Keratinocyte (primary cell): ENCODE results near the gene FREM1. TPM values are rescaled to one million over a fixed set of nuclear protein-coding genes. Genes with fewer than 3 reads are reported as not detected.

Experiments
- DNase-seq: peaks from one replicate; pipeline ENCODE4 v3.0.0-alpha.2; 2011; ENCODE audit warnings: low read depth, missing footprints, low spot score
- FAIRE-seq: peaks from 2 replicates; lab custom pipeline; 2011; peaks lifted over from hg19 to GRCh38; lab: Jason Lieb, UNC
- H2AFZ ChIP-seq: 2 replicates; pipeline ENCODE4 v1.6.0; 2012; ENCODE audit warnings: low read length, control low read depth, inconsistent platforms; ENCODE audit not compliant: control insufficient read depth
- H3K27ac ChIP-seq: 2 replicates; pipeline ENCODE4 v1.5.1; 2011; ENCODE audit warnings: low read length; ENCODE audit not compliant: control insufficient read depth, insufficient read depth
- H3K27me3 ChIP-seq: 3 replicates; pipeline ENCODE4 v1.6.0; 2011; ENCODE audit warnings: low read length; ENCODE audit not compliant: control insufficient read depth, insufficient read depth; ENCODE audit errors: extremely low read depth
- H3K36me3 ChIP-seq, 2 experiments: 2 replicates in 1 of 2; 3 replicates in 1 of 2; pipeline ENCODE4 v1.5.1; 2011; ENCODE audit warnings: low read length in 2 of 2, mild to moderate bottlenecking in 1 of 2; ENCODE audit not compliant: control insufficient read depth in 2 of 2, insufficient read depth in 2 of 2; ENCODE audit errors: extremely low read depth in 1 of 2
- H3K4me1 ChIP-seq: 3 replicates; pipeline ENCODE4 v1.5.1; 2011; ENCODE audit warnings: low read length; ENCODE audit not compliant: control insufficient read depth, insufficient read depth; ENCODE audit errors: extremely low read depth
- H3K4me2 ChIP-seq: 3 replicates; pipeline ENCODE4 v1.6.0; 2011; ENCODE audit warnings: low read depth, low read length; ENCODE audit not compliant: control insufficient read depth, insufficient read depth; ENCODE audit errors: extremely low read depth
- H3K4me3 ChIP-seq, 3 experiments: fragments of 200-600 bp in 1 of 3; sonication (generic) in 1 of 3; 2 replicates in 2 of 3; 3 replicates in 1 of 3; pipeline ENCODE4 v1.5.1; 2011 to 2016; ENCODE audit warnings: low read length in 3 of 3, mild to moderate bottlenecking in 3 of 3, control low read depth in 2 of 3, inconsistent platforms in 1 of 3, low read depth in 1 of 3, mixed read lengths in 1 of 3, mixed run types in 1 of 3, moderate library complexity in 1 of 3; ENCODE audit not compliant: control insufficient read depth in 2 of 3, insufficient read depth in 2 of 3; ENCODE audit errors: extremely low read depth in 1 of 3
- H3K79me2 ChIP-seq: 2 replicates; pipeline ENCODE4 v1.6.0; 2012; ENCODE audit warnings: low read length; ENCODE audit not compliant: control insufficient read depth, insufficient read depth
- H3K9ac ChIP-seq: 3 replicates; pipeline ENCODE4 v1.6.0; 2011; ENCODE audit warnings: low read length; ENCODE audit not compliant: control insufficient read depth, insufficient read depth; ENCODE audit errors: extremely low read depth
- H3K9me1 ChIP-seq: 3 replicates; pipeline ENCODE4 v1.6.0; 2011; ENCODE audit warnings: low read length; ENCODE audit not compliant: control insufficient read depth, insufficient read depth; ENCODE audit errors: extremely low read depth
- H3K9me3 ChIP-seq: 2 replicates; pipeline ENCODE4 v1.5.1; 2012; ENCODE audit warnings: low read depth, low read length; ENCODE audit not compliant: control insufficient read depth
- H4K20me1 ChIP-seq: 3 replicates; pipeline ENCODE4 v1.6.0; 2011; ENCODE audit warnings: low read length; ENCODE audit not compliant: control insufficient read depth, insufficient read depth; ENCODE audit errors: extremely low read depth
- EZH2 ChIP-seq: IDR thresholded peaks from one replicate; pipeline ENCODE4 v1.6.1; 2012; ENCODE audit warnings: inconsistent platforms, mild to moderate bottlenecking, low read length, moderate library complexity
- dilution Hi-C: fragments of 300-500 bp; cut with MboI; formaldehyde crosslinking; loops from one replicate; pipeline ENCODE4 v1.7.0; 2020; ENCODE audit warnings: low sequenced_read_pairs; ENCODE audit not compliant: extremely low pct_ligation_motif_present
- polyA plus RNA-seq, 5 experiments: library from polyadenylated mRNA; depleted of rRNA in 3 of 5; stranded (reverse) in 3 of 5; stranded (forward) in 1 of 5; unstranded in 1 of 5; fragments of >200 nt; gene quantifications; 1 replicate in 1 of 5; 2 replicates in 3 of 5; 3 replicates in 1 of 5; pipeline versions ENCODE4 v1.2.1 to v1.2.3, GENCODE V29; 2011 to 2012; ENCODE audit warnings: missing spikeins in 2 of 5, low read depth in 1 of 5, low replicate concordance in 1 of 5
- TF ChIP-seq, protein P1 (sequence below), 3 experiments: IDR thresholded peaks in 1 of 3; conservative IDR thresholded peaks in 1 of 3; optimal IDR thresholded peaks in 1 of 3; 2 replicates in 2 of 3; 3 replicates in 1 of 3; pipeline versions ENCODE3 to v1.5.1; 2011; ENCODE audit warnings: low read length in 3 of 3, mild to moderate bottlenecking in 3 of 3, moderate library complexity in 2 of 3, control low read depth in 1 of 3, inconsistent platforms in 1 of 3; ENCODE audit not compliant: insufficient read depth in 2 of 3; ENCODE audit errors: extremely low read depth in 1 of 3

Gene FREM1
- polyA plus RNA-seq, 1 donor (not counting 4 experiments of a cell fraction or from before 2014, with no cell fraction given), result under 0.01 TPM

DNA sequence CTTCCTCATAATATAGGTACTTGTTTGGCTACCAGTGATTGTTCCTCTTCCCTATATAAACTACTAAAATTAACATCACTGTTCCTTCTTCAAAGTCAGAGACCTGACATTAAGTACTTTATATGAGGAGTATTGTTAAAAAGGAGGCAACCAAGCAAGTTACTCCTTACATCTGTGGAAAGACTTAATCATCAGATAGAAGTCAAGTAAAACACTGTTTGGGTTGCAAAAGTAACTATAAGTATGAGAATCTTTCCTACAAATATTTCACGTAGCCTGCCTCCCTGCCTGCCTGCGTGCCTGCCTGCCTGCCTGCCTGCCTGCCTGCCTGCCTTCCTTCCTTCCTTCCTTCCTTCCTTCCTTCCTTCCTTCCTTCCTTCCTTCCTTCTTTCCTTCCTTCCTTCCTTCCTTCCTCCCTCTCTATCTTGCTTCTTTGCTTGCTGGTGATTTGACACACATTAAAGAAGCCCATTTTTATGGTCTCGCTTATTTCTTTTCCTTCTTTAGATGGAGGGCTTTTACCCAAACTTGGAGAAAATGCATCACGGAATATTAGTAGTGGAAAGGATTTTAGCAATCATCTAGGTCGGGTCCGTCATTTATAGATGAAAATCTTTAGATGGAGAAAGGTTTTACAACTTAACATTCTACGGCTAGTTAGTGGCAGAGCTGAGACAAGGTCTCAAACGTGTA, 190.9 kb downstream of the FREM1 start:
- Histone ChIP-seq H3K4me1 (no peaks in the 10 kb centered on the region), H3K79me2 (no peaks in the 10 kb centered on the region), H3K4me2 (no peak overlapping the region), H3K9me3 (no peaks in the 10 kb centered on the region), H2AFZ (no peak overlapping the region), H3K4me3 (no peak overlapping the region), H3K27me3 (peaks cover 9% of the 10 kb centered on the region), H3K9me1 (no peaks in the 10 kb centered on the region), H3K9ac (no peak overlapping the region), H4K20me1 (no peaks in the 10 kb centered on the region), H3K27ac (no peak overlapping the region), H3K36me3 (no peaks in the 10 kb centered on the region)
- TF ChIP-seq EZH2, result no peak
- TF ChIP-seq, protein P1, sequence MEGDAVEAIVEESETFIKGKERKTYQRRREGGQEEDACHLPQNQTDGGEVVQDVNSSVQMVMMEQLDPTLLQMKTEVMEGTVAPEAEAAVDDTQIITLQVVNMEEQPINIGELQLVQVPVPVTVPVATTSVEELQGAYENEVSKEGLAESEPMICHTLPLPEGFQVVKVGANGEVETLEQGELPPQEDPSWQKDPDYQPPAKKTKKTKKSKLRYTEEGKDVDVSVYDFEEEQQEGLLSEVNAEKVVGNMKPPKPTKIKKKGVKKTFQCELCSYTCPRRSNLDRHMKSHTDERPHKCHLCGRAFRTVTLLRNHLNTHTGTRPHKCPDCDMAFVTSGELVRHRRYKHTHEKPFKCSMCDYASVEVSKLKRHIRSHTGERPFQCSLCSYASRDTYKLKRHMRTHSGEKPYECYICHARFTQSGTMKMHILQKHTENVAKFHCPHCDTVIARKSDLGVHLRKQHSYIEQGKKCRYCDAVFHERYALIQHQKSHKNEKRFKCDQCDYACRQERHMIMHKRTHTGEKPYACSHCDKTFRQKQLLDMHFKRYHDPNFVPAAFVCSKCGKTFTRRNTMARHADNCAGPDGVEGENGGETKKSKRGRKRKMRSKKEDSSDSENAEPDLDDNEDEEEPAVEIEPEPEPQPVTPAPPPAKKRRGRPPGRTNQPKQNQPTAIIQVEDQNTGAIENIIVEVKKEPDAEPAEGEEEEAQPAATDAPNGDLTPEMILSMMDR (optimal IDR thresholded peaks at IDR 0.05 in 1 of 3, IDR thresholded peaks at IDR 0.05 in 1 of 3, conservative IDR thresholded peaks at IDR 0.05 in 1 of 3; ENCODE audit: extremely low read depth in 1 of 3, insufficient read depth in 2 of 3, low read length in 3 of 3), result no peak
- dilution Hi-C loops, result no loop called here
- no peak for DNase-seq
- no peak for FAIRE-seq

DNA sequence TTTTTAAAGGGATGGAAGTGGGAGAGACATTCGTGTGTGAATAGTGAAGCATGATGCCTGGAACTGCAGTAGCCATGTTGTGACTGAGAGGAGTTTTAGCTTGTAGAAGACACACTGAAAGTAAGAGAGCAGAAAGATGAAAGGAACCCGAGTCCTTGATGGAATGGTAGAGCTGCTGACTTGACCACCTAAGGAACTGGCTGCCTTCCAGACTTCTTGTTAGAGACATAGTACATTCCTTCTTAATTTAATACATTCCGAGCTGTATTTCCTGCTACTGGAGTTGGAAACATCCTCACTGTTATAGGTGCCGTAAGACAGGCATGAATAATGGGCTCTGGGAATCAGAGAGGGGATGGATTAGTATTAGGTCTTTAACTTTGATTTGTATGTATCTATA, 195.1 kb downstream of the FREM1 start:
- Histone ChIP-seq H3K79me2 (no peaks in the 10 kb centered on the region), H3K9ac (no peak overlapping the region), H3K9me1 (no peaks in the 10 kb centered on the region), H3K9me3 (no peaks in the 10 kb centered on the region), H4K20me1 (no peaks in the 10 kb centered on the region), H3K4me2 (no peak overlapping the region), H2AFZ (peak overlapping the region; percentile 56), H3K4me3 (no peak overlapping the region), H3K27me3 (peaks cover 3% of the 10 kb centered on the region), H3K36me3 (no peaks in the 10 kb centered on the region), H3K4me1 (peaks cover 19% of the 10 kb centered on the region), H3K27ac (no peak overlapping the region)
- DNase-seq (no peak), FAIRE-seq (no peak)
- dilution Hi-C loops, result no loop called here
- no peak for TF ChIP-seq EZH2
- TF ChIP-seq, protein P1 (optimal IDR thresholded peaks at IDR 0.05 in 1 of 3, IDR thresholded peaks at IDR 0.05 in 1 of 3, conservative IDR thresholded peaks at IDR 0.05 in 1 of 3; ENCODE audit: extremely low read depth in 1 of 3, insufficient read depth in 2 of 3, low read length in 3 of 3), result no peak
